Cardiac muscle cell (in vitro differentiated cells and primary cell): Measurements from ENCODE around the gene ULK3. TPM values are rescaled to one million over a fixed set of nuclear protein-coding genes. Genes with fewer than 3 reads are reported as not detected.

Source experiments
- DNase-seq, 2 donors: peaks; one replicate each; pipeline versions ENCODE4 v3.0.0 to v3.0.0-alpha.2; 2010 to 2017; ENCODE audit warnings: low read depth in 1 of 2, low spot score in 1 of 2
- H3K27ac ChIP-seq: fragments of 200-600 bp; sonication (generic); 2 replicates; pipeline ENCODE4 v1.5.1; 2016
- H3K27me3 ChIP-seq: fragments of 200-600 bp; sonication (generic); 2 replicates; pipeline ENCODE4 v1.6.0; 2016; ENCODE audit warnings: control low read depth
- H3K36me3 ChIP-seq: fragments of 200-600 bp; sonication (generic); 2 replicates; pipeline ENCODE4 v1.5.1; 2016; ENCODE audit warnings: control low read depth
- H3K4me1 ChIP-seq: fragments of 200-600 bp; sonication (generic); 2 replicates; pipeline ENCODE4 v1.8.1; 2017; ENCODE audit warnings: low read depth, mild to moderate bottlenecking, mixed run types
- H3K4me3 ChIP-seq: fragments of 200-600 bp; sonication (generic); 2 replicates; pipeline ENCODE4 v1.5.1; 2016; ENCODE audit warnings: mild to moderate bottlenecking
- H3K9me3 ChIP-seq: fragments of 200-600 bp; sonication (generic); 2 replicates; pipeline ENCODE4 v1.5.1; 2017; ENCODE audit warnings: low read depth, mild to moderate bottlenecking, control low read depth
- CTCF ChIP-seq: IDR thresholded peaks from 2 replicates; pipeline ENCODE4 v1.5.1; 2012; ENCODE audit warnings: low read depth, mild to moderate bottlenecking, low read length
- polyA plus RNA-seq: library from polyadenylated mRNA; unstranded; fragments of >200 nt; fragmentation: Nextera tagmentation; extraction: Ambion mirVana; gene quantifications from 2 replicates; pipeline ENCODE4 v1.2.1, GENCODE V29; 2016
- total RNA-seq: library from RNA; depleted of rRNA; stranded (reverse); fragments of >200 nt; gene quantifications from 2 replicates; pipeline ENCODE4 v1.2.3, GENCODE V29; 2016

ULK3 gene, protein sequence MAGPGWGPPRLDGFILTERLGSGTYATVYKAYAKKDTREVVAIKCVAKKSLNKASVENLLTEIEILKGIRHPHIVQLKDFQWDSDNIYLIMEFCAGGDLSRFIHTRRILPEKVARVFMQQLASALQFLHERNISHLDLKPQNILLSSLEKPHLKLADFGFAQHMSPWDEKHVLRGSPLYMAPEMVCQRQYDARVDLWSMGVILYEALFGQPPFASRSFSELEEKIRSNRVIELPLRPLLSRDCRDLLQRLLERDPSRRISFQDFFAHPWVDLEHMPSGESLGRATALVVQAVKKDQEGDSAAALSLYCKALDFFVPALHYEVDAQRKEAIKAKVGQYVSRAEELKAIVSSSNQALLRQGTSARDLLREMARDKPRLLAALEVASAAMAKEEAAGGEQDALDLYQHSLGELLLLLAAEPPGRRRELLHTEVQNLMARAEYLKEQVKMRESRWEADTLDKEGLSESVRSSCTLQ
- 39.5 and 52.4 TPM in 2 replicates for total RNA-seq
- 40.0 and 54.6 TPM in 2 replicates for polyA plus RNA-seq

DNA sequence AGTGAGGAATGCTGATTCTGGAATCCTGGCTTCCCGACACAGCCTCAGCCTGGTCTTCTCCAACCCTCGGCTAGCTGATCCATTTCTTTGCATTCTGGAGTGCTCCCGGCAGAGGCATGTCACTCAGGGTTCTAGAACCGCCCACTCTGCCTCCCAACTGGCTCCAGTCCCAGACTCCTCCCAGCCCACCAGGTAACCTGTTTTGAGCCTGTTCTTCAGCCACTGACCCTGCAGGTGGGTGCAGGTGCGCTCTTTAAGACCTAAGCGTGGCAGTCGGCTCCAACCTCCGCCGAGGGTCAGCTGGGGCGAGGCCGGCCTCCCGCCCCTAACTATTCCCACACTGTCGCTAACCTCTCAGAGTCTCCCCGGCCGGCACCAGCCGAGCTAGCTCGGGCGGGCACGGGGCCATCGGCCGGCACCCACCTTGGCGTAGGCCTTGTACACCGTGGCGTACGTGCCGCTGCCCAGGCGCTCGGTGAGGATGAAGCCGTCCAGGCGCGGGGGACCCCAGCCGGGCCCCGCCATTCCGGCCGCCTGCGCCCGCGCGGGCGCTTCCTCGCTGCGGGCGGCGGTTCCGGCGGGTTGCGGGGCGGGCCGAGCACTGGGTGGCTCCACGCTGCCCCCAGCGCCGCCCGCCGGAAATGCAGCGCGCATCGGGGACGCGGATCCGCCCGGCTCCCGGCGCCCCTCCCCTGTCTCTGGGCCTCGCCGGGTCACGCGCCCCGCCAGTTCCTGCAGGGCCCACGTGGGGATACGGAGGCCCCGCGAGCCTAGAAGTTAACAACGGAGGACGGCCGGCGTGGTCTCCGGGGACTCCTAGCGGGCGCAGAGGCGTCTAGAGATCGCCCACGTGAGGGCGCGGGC, at the start of gene ULK3:
ULK3 (minus strand) TSS at position 576 of the 864 bp plus-strand sequence; CDS start at position 525, 51 bp downstream.
- no peaks in the 10 kb centered on the region for H3K9me3 ChIP-seq
- peak within 1 kb of the TSS; percentile 88 for H3K27ac ChIP-seq
- peak within 1 kb of the TSS; percentile 91 for H3K4me3 ChIP-seq
- H3K36me3 ChIP-seq, result peaks cover 4% of the 10 kb centered on the region
- peaks cover 5% of the 10 kb centered on the region for H3K4me1 ChIP-seq
- peak; percentile 95 for DNase-seq
- H3K27me3 ChIP-seq, result no peaks in the 10 kb centered on the region
- peak; percentile 41 for TF ChIP-seq CTCF

DNA sequence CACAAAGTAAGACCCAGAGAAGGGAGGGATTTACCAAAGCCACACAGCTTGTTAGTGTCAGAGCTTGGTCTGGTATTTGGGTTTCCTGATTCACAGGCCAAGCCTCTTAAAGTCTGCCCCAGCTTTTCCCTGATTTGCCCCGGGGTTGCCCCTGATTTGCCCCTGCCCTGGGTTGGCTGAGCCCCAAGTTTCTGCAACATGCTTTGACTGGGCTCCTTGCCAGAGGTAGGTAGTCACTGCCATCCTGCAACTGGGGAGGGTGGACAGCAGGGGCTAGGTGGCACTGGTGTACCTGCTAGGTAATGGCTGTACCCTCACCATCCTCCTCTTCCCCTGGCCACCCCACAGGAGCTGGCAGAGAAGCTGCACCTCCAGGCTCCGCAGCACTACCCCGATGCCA, 49.4 kb upstream of the ULK3 start:
- H3K4me3 ChIP-seq, result no peak overlapping the region
- H3K9me3 ChIP-seq, result no peaks in the 10 kb centered on the region
- TF ChIP-seq CTCF, result no peak
- H3K27me3 ChIP-seq, result no peaks in the 10 kb centered on the region
- no peak overlapping the region for H3K27ac ChIP-seq
- H3K4me1 ChIP-seq, result peaks cover 14% of the 10 kb centered on the region
- DNase-seq, result no peak
- peaks cover 5% of the 10 kb centered on the region for H3K36me3 ChIP-seq

GRCh38 chr15:74891469-74891868, 48.5 kb upstream of the ULK3 start:
- no peaks in the 10 kb centered on the region for H3K27me3 ChIP-seq
- no peak for TF ChIP-seq CTCF
- no peaks in the 10 kb centered on the region for H3K9me3 ChIP-seq
- H3K27ac ChIP-seq, result no peak overlapping the region
- no peak overlapping the region for H3K4me3 ChIP-seq
- peaks cover 14% of the 10 kb centered on the region for H3K4me1 ChIP-seq
- DNase-seq, result no peak
- peaks cover 5% of the 10 kb centered on the region for H3K36me3 ChIP-seq

GRCh38 chr15:74890665-74890960, 47.7 kb upstream of the ULK3 start:
- Histone ChIP-seq H3K36me3 (peaks cover 5% of the 10 kb centered on the region), H3K4me1 (peaks cover 14% of the 10 kb centered on the region), H3K4me3 (peak overlapping the region; percentile 56), H3K9me3 (no peaks in the 10 kb centered on the region), H3K27ac (peak overlapping the region; percentile 25), H3K27me3 (no peaks in the 10 kb centered on the region)
- no peak for TF ChIP-seq CTCF
- no peak for DNase-seq

GRCh38 chr15:74889883-74890664, 47.1 kb upstream of the ULK3 start, which contains the start of gene MPI:
TSS of gene MPI (plus strand) at chr15:74890042. CDS start at chr15:74890074, 32 bp downstream.
- no peaks in the 10 kb centered on the region for H3K27me3 ChIP-seq
- peak within 1 kb of the TSS; percentile 25 for H3K27ac ChIP-seq
- H3K4me1 ChIP-seq, result peaks cover 14% of the 10 kb centered on the region
- H3K9me3 ChIP-seq, result no peaks in the 10 kb centered on the region
- H3K36me3 ChIP-seq, result peaks cover 5% of the 10 kb centered on the region
- H3K4me3 ChIP-seq, result peak within 1 kb of the TSS; percentile 56
- DNase-seq, result peak; percentile 83 to 92
- no peak for TF ChIP-seq CTCF
